NCI-H1694 (cell line): ENCODE data around the gene MAGOH.
"Not testable (repeated sequence)": the region's sequence is repeated elsewhere in the genome, so short reads cannot be mapped to it uniquely, and the experiment has no call there.

ENCODE experiments used
- DNase-seq: peaks from one replicate; lab custom pipeline; 2025; lab: John Stamatoyannopoulos, UW

MAGOH gene

GRCh38 chr1:53238197-53239155 is at the start of gene MAGOH:
Gene MAGOH (minus strand): TSS chr1:53238518. CDS start chr1:53238448, 70 bp downstream.
- peak; percentile 96 for DNase-seq

- peak; percentile 78 for DNase-seq
Measured at GRCh38 chr1:53286955-53287354, 48.6 kb upstream of the MAGOH start.

GRCh38 chr1:53285969-53286760 is 47.8 kb upstream of the MAGOH start:
- DNase-seq: no peak

- no peak for DNase-seq
Measured at GRCh38 chr1:53285546-53285945, 47.2 kb upstream of the MAGOH start.

- DNase-seq: no peak
Measured at GRCh38 chr1:53284224-53285020, 46.1 kb upstream of the MAGOH start.

- not testable (repeated sequence) for DNase-seq
Measured at GRCh38 chr1:53283156-53283555, 44.8 kb upstream of the MAGOH start.

GRCh38 chr1:53281133-53281532 is 42.8 kb upstream of the MAGOH start:
- peak; percentile 28 for DNase-seq

GRCh38 chr1:53280496-53280895 is 42.2 kb upstream of the MAGOH start:
- no peak for DNase-seq

- DNase-seq: no peak
Measured at GRCh38 chr1:53279296-53280200, 41.2 kb upstream of the MAGOH start.

GRCh38 chr1:53278298-53278725 is 40.0 kb upstream of the MAGOH start:
- peak; percentile 69 for DNase-seq

- no peak for DNase-seq
Measured at GRCh38 chr1:53277326-53277725, 39.0 kb upstream of the MAGOH start.

- no peak for DNase-seq
Measured at GRCh38 chr1:53276902-53277281, 38.6 kb upstream of the MAGOH start.

- DNase-seq: no peak
Measured at GRCh38 chr1:53276153-53276901, 38.0 kb upstream of the MAGOH start.

GRCh38 chr1:53275566-53275965 is 37.2 kb upstream of the MAGOH start:
- DNase-seq: no peak

- no peak for DNase-seq
Measured at GRCh38 chr1:53274541-53275185, 36.3 kb upstream of the MAGOH start.

GRCh38 chr1:53274026-53274425 is 35.7 kb upstream of the MAGOH start:
- DNase-seq: no peak

- DNase-seq: no peak
Measured at GRCh38 chr1:53273526-53273925, 35.2 kb upstream of the MAGOH start.

GRCh38 chr1:53272349-53272748 is 34.0 kb upstream of the MAGOH start:
- no peak for DNase-seq

- DNase-seq: no peak
Measured at GRCh38 chr1:53271446-53272090, 33.2 kb upstream of the MAGOH start.
